ENCODE results near the gene MYOT.

- TF ChIP-seq, protein P1, sequence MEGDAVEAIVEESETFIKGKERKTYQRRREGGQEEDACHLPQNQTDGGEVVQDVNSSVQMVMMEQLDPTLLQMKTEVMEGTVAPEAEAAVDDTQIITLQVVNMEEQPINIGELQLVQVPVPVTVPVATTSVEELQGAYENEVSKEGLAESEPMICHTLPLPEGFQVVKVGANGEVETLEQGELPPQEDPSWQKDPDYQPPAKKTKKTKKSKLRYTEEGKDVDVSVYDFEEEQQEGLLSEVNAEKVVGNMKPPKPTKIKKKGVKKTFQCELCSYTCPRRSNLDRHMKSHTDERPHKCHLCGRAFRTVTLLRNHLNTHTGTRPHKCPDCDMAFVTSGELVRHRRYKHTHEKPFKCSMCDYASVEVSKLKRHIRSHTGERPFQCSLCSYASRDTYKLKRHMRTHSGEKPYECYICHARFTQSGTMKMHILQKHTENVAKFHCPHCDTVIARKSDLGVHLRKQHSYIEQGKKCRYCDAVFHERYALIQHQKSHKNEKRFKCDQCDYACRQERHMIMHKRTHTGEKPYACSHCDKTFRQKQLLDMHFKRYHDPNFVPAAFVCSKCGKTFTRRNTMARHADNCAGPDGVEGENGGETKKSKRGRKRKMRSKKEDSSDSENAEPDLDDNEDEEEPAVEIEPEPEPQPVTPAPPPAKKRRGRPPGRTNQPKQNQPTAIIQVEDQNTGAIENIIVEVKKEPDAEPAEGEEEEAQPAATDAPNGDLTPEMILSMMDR (conservative IDR thresholded peaks at IDR 0.05; ENCODE audit: low read depth, low read length) = no peak
- no peak for TF ChIP-seq EZH2 (IDR thresholded peaks at IDR 0.05; ENCODE audit: borderline replicate concordance, low read depth, low read length, poor library complexity, severe bottlenecking)
Observed at GRCh38 chr5:137832416-137832815, 35.2 kb upstream of the MYOT start.
